ENCODE results near the gene PCBP3.
"Not testable (repeated sequence)": the region's sequence is repeated elsewhere in the genome, so short reads cannot be mapped to it uniquely, and the experiment has no call there.

Gene PCBP3

GRCh38 chr21:45885930-45886601, 242.5 kb downstream of the PCBP3 start:
- DNase-seq, result peak in 1 of 2 experiments; percentile 8

GRCh38 chr21:45886610-45887026, 243.1 kb downstream of the PCBP3 start:
- peak in 1 of 2 experiments; percentile 28 for DNase-seq

GRCh38 chr21:45887120-45887611, 243.6 kb downstream of the PCBP3 start:
- DNase-seq, result no peak

- no peak for DNase-seq
Measured at GRCh38 chr21:45887788-45888187, 244.3 kb downstream of the PCBP3 start.

- no peak for DNase-seq
Measured at GRCh38 chr21:45888386-45889009, 245.0 kb downstream of the PCBP3 start.

GRCh38 chr21:45889256-45889655, 245.7 kb downstream of the PCBP3 start:
- DNase-seq, result no peak

GRCh38 chr21:45889961-45890360, 246.4 kb downstream of the PCBP3 start:
- no peak for DNase-seq

- no peak for DNase-seq
Measured at GRCh38 chr21:45891388-45892155, 248.0 kb downstream of the PCBP3 start.

GRCh38 chr21:45892156-45892915, 248.8 kb downstream of the PCBP3 start:
- DNase-seq, result no peak

GRCh38 chr21:45892916-45893739, 249.6 kb downstream of the PCBP3 start:
- DNase-seq, result no peak

GRCh38 chr21:45893740-45894449, 250.4 kb downstream of the PCBP3 start:
- DNase-seq, result no peak

- DNase-seq, result no peak
Measured at GRCh38 chr21:45894450-45894825, 250.9 kb downstream of the PCBP3 start.

GRCh38 chr21:45894906-45895777, 251.6 kb downstream of the PCBP3 start:
- no peak for DNase-seq

- no peak for DNase-seq
Measured at GRCh38 chr21:45895778-45896370, 252.3 kb downstream of the PCBP3 start.

GRCh38 chr21:45896431-45896830, 252.9 kb downstream of the PCBP3 start:
- not testable (repeated sequence) for DNase-seq

- DNase-seq, result no peak
Measured at GRCh38 chr21:45897191-45898027, 253.9 kb downstream of the PCBP3 start.

- DNase-seq, result no peak
Measured at GRCh38 chr21:45898028-45898350, 254.5 kb downstream of the PCBP3 start.

GRCh38 chr21:45898781-45899180, 255.3 kb downstream of the PCBP3 start:
- DNase-seq, result no peak
